ENCODE data around the gene C1orf122.

DNA sequence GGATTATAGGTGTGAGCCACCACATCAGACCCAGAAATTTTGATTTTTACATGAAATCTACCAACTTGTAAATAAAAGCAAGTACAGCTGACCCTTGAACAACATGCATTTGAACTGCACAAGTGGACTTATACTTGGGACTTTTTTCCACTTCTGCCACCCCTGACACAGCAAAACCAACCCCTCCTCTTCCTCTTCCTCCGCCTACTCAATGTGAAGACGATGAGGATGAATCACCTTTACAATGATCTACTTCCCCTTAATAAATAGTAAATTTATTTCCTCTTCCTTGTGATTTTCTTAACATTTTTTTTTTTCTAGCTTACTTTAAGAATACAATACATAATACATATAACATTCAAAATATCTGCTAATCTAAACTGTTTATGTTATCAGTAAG is 17.9 kb downstream of the C1orf122 start:
- no peak for TF ChIP-seq ZFP3 (CRISPR knock-in tag; IDR thresholded peaks at IDR 0.05)
- no peak for TF ChIP-seq TCF4 (CRISPR knock-in tag; IDR thresholded peaks at IDR 0.05; ENCODE audit: borderline replicate concordance)
- TF ChIP-seq, protein P1, sequence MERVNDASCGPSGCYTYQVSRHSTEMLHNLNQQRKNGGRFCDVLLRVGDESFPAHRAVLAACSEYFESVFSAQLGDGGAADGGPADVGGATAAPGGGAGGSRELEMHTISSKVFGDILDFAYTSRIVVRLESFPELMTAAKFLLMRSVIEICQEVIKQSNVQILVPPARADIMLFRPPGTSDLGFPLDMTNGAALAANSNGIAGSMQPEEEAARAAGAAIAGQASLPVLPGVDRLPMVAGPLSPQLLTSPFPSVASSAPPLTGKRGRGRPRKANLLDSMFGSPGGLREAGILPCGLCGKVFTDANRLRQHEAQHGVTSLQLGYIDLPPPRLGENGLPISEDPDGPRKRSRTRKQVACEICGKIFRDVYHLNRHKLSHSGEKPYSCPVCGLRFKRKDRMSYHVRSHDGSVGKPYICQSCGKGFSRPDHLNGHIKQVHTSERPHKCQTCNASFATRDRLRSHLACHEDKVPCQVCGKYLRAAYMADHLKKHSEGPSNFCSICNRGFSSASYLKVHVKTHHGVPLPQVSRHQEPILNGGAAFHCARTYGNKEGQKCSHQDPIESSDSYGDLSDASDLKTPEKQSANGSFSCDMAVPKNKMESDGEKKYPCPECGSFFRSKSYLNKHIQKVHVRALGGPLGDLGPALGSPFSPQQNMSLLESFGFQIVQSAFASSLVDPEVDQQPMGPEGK (CRISPR knock-in tag; IDR thresholded peaks at IDR 0.05; ENCODE audit: borderline replicate concordance): no peak
- no peak for TF ChIP-seq ZNF8 (CRISPR knock-in tag; IDR thresholded peaks at IDR 0.05)
- TF ChIP-seq ZFP30 (CRISPR knock-in tag; IDR thresholded peaks at IDR 0.05): no peak
- TF ChIP-seq ARNTL (CRISPR knock-in tag; IDR thresholded peaks at IDR 0.05; ENCODE audit: borderline replicate concordance, low read depth): no peak
- TF ChIP-seq, protein P2, sequence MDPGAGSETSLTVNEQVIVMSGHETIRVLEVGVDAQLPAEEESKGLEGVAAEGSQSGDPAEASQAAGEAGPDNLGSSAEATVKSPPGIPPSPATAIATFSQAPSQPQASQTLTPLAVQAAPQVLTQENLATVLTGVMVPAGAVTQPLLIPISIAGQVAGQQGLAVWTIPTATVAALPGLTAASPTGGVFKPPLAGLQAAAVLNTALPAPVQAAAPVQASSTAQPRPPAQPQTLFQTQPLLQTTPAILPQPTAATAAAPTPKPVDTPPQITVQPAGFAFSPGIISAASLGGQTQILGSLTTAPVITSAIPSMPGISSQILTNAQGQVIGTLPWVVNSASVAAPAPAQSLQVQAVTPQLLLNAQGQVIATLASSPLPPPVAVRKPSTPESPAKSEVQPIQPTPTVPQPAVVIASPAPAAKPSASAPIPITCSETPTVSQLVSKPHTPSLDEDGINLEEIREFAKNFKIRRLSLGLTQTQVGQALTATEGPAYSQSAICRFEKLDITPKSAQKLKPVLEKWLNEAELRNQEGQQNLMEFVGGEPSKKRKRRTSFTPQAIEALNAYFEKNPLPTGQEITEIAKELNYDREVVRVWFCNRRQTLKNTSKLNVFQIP (CRISPR knock-in tag; IDR thresholded peaks at IDR 0.05; ENCODE audit: borderline replicate concordance, low read depth): no peak
- no peak for TF ChIP-seq ESRRG (CRISPR knock-in tag; IDR thresholded peaks at IDR 0.05)
- TF ChIP-seq, protein P3, sequence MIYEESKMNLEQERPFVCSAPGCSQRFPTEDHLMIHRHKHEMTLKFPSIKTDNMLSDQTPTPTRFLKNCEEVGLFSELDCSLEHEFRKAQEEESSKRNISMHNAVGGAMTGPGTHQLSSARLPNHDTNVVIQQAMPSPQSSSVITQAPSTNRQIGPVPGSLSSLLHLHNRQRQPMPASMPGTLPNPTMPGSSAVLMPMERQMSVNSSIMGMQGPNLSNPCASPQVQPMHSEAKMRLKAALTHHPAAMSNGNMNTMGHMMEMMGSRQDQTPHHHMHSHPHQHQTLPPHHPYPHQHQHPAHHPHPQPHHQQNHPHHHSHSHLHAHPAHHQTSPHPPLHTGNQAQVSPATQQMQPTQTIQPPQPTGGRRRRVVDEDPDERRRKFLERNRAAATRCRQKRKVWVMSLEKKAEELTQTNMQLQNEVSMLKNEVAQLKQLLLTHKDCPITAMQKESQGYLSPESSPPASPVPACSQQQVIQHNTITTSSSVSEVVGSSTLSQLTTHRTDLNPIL (CRISPR knock-in tag; IDR thresholded peaks at IDR 0.05; ENCODE audit: low read depth): no peak
- no peak for TF ChIP-seq OSR1 (CRISPR knock-in tag; IDR thresholded peaks at IDR 0.05)
- no peak for TF ChIP-seq CSDC2 (CRISPR knock-in tag; IDR thresholded peaks at IDR 0.05)
